ENCODE measurements around the gene SH3GL1. TPM values are rescaled to one million over a fixed set of nuclear protein-coding genes. Genes with fewer than 3 reads are reported as not detected.

Gene SH3GL1
- total RNA-seq, 4 donors from 2014 or later = 49.4 to 77.2 (median 59.5) TPM

DNA sequence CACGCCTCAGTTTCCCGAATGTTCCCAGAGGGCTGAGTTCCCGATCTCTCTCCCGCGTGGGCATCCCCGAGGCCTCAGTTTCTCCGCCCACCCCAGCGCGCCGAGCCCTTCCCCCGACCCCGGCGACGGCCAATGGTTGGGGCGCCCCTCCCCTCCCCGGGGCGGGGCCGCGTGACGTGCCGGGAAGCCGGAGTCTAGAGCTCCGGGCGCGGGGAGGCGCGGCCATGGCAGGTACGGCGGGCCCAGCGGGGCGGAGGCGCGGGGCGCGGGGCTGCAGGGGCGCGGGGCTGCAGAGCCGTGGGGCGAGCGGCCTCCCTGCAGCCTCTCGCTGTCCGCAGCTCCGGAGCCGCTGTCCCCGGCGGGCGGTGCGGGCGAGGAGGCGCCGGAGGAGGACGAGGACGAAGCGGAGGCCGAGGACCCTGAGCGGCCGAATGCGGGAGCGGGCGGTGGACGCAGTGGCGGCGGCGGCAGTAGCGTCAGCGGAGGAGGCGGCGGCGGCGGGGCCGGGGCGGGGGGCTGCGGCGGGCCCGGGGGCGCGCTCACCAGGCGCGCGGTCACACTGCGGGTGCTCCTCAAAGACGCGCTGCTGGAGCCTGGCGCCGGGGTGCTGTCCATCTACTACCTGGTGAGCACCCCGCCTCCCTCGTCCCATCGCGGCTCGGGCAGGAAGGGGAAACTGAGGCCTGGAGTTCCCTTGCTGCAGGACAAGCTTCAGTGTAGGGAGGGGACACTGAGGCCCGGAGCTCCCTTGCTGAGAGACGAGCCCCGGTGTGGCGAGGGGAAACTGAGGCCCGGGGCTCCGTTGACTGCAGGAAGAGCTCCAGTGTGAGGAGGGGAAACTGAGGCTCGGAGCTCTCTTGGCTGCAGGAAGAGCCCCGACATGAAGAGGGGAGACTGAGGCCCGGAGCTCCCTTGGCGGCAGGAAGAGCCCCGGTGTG, 56.7 kb downstream of the SH3GL1 start, which contains the start of gene MPND:
MPND (plus strand) TSS at position 193 of the 938 bp plus-strand sequence; CDS start at position 225, 32 bp downstream.
- WGBS = 27% methylated on average over 15 of the region's 101 CpGs
- peak within 1 kb of the TSS; percentile 95 to 97 (median 96) for H3K27ac ChIP-seq (replicated peaks in 1 of 4)
- TF ChIP-seq EP300 (IDR thresholded peaks at IDR 0.05) (no peak), POLR2A (IDR thresholded peaks at IDR 0.05; ENCODE audit: low read depth) (no peak), POLR2AphosphoS5 (IDR thresholded peaks at IDR 0.05) (peak; percentile 64 to 76)
- TF ChIP-seq, protein P1, sequence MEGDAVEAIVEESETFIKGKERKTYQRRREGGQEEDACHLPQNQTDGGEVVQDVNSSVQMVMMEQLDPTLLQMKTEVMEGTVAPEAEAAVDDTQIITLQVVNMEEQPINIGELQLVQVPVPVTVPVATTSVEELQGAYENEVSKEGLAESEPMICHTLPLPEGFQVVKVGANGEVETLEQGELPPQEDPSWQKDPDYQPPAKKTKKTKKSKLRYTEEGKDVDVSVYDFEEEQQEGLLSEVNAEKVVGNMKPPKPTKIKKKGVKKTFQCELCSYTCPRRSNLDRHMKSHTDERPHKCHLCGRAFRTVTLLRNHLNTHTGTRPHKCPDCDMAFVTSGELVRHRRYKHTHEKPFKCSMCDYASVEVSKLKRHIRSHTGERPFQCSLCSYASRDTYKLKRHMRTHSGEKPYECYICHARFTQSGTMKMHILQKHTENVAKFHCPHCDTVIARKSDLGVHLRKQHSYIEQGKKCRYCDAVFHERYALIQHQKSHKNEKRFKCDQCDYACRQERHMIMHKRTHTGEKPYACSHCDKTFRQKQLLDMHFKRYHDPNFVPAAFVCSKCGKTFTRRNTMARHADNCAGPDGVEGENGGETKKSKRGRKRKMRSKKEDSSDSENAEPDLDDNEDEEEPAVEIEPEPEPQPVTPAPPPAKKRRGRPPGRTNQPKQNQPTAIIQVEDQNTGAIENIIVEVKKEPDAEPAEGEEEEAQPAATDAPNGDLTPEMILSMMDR (IDR thresholded peaks at IDR 0.05) = no peak
- intact Hi-C loops (cut with DNase I) = loop anchor here (2.0 kb wide), 1 partner anchor 55 kb away; no protein-coding TSS in a partner anchor
- H3K9me3 ChIP-seq = no peaks in the 10 kb centered on the region
- peaks cover 0 to 21% (median 14%) of the 10 kb centered on the region in 4 donors for H3K36me3 ChIP-seq
- H3K4me1 ChIP-seq = peaks cover 16 to 31% (median 17%) of the 10 kb centered on the region in 4 donors
- peak; percentile 97 for DNase-seq (ENCODE audit: extremely low spot score)
- H3K4me3 ChIP-seq = peak within 1 kb of the TSS; percentile 81 to 99 (median 85)
- H3K27me3 ChIP-seq = no peaks in the 10 kb centered on the region

DNA sequence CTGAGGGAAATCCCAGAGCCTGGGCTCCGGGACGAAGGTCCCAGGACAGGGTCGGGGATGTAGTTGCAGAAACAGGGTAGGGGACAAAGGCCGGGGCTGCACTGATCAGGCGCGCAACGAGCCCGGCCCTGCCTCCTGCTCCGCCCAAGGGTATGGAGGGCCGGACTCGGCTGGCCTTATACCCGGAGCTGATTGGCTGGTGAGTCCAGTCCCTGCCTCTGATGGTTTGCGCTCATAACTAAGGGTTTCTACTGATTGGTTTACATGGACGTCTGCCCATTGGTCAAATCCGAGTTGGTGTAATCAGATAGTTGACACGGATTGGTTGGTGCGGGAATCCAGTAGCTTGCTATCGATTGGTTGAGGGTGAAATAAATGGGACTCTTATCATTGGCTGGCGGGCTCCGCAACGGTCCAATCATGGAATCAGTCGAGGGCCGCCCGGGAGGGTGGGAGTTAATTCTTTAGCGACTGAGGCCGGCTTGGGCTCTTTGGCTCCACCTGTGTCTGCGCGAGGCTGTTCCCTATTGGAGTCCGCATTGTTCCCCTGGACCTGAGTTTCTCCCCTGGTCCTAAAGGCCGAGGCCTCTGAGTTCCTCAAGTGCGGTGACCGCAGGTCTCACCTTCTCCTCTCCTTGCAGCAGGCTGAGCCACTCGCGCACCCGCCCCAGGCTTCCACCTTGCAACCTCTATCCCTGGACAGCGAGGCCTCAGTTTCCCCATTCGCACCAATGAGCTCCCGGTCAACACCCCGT, 57.6 kb downstream of the SH3GL1 start:
- Histone ChIP-seq H3K36me3 (peaks cover 0 to 18% (median 13%) of the 10 kb centered on the region in 4 donors), H3K27ac (replicated peaks in 1 of 4) (peak overlapping the region; percentile 95 to 97 (median 96)), H3K4me1 (peaks cover 19 to 39% (median 26%) of the 10 kb centered on the region in 4 donors), H3K27me3 (no peaks in the 10 kb centered on the region), H3K4me3 (peak overlapping the region; percentile 81 to 99 (median 85)), H3K9me3 (no peaks in the 10 kb centered on the region)
- intact Hi-C loops (cut with DNase I) = loop anchor here (2.0 kb wide), 1 partner anchor 56 kb away; no protein-coding TSS in a partner anchor
- peak; percentile 100 for DNase-seq (ENCODE audit: extremely low spot score)
- WGBS = 1% methylated on average over 20 of the region's 39 CpGs
- TF ChIP-seq, protein P1 (IDR thresholded peaks at IDR 0.05) = peak in 1 of 3 experiments; percentile 32
- TF ChIP-seq POLR2AphosphoS5 (IDR thresholded peaks at IDR 0.05) (peak; percentile 93 to 99), EP300 (IDR thresholded peaks at IDR 0.05) (no peak), POLR2A (IDR thresholded peaks at IDR 0.05; ENCODE audit: low read depth) (peak; percentile 77)

DNA sequence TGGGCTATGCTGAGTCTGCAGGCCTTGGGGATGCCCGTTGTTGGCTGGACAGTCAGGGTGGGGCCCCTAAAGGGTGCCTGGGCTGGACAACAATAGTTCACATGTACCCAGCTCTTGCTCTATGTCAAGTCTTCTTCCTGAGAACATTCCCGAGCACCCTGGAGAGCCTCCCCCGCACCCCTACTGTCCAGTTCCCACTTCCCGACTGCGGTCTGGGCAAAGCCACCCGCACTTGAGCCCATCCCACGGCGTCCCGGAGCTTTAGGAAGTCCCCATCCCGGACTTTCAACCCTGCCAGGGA, 58.1 kb downstream of the SH3GL1 start:
- intact Hi-C loops (cut with DNase I) = loop anchor here (2.0 kb wide), 1 partner anchor 57 kb away; no protein-coding TSS in a partner anchor
- H3K27me3 ChIP-seq = no peaks in the 10 kb centered on the region
- peak overlapping the region; percentile 93 to 97 (median 96) for H3K27ac ChIP-seq (replicated peaks in 1 of 4)
- no peak for TF ChIP-seq POLR2A (IDR thresholded peaks at IDR 0.05; ENCODE audit: low read depth)
- TF ChIP-seq POLR2AphosphoS5 (IDR thresholded peaks at IDR 0.05) = no peak
- TF ChIP-seq EP300 (IDR thresholded peaks at IDR 0.05) = no peak
- TF ChIP-seq, protein P1 (IDR thresholded peaks at IDR 0.05) = no peak
- peaks cover 21 to 41% (median 26%) of the 10 kb centered on the region in 4 donors for H3K4me1 ChIP-seq
- peak overlapping the region; percentile 81 to 99 (median 85) for H3K4me3 ChIP-seq
- 3% methylated on average over 2 of the region's 10 CpGs for WGBS
- peaks cover 0 to 14% (median 13%) of the 10 kb centered on the region in 4 donors for H3K36me3 ChIP-seq
- no peaks in the 10 kb centered on the region for H3K9me3 ChIP-seq
- no peak for DNase-seq (ENCODE audit: extremely low spot score)

DNA sequence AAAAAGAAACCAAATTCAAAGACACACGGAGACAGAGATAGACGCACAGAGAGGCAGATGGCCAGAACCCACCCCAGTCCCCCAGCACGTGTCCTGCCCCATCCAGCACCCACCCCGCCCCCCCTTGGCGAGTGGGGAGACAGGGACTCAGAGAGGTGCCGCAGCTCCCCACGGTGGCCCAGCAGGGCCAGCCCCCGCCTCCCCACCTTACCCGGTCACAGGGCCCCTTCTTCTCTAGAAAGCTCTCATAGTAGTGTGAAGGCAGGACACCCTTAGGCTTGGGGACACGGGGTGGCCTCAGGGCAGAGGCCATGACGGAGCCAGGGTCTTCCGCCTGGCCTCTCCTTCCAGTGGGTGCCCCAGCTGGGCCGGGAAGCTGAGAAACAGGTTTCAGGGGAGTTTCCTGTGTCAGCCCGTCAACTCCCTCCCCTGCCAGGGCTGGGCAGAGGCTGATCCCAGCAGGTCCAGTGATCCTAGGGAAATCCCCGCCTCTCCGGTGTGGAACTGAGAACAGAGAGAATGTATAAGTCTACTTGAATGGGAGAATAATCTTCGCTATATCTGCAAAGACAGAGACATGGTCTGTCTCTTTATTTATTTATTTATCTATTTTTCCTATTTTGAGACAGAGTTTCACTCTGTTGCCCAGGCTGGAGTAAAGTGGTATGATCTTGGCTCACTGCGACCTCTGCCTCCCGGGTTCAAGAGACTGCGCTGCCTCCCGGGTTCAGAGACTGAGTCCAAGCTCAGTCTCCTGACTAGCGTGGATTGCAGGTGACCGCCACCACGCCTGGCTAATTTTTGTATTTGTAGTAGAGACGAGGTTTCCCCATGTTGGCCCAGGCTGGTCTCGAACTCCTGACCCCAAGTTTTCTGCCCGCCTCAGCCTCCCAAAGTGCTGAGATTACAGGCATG, 61.6 kb downstream of the SH3GL1 start, which contains the start of gene STAP2:
STAP2 (minus strand) TSS at position 387 of the 915 bp plus-strand sequence; CDS start at position 313, 74 bp downstream.
- Histone ChIP-seq H3K27ac (replicated peaks in 1 of 4) (peak within 1 kb of the TSS; percentile 18 to 52 (median 43)), H3K27me3 (no peaks in the 10 kb centered on the region), H3K9me3 (no peaks in the 10 kb centered on the region), H3K4me1 (peaks cover 11 to 23% (median 18%) of the 10 kb centered on the region in 4 donors), H3K36me3 (no peaks in the 10 kb centered on the region), H3K4me3 (peak within 1 kb of the TSS; percentile 42 to 60 (median 50))
- 61% methylated on average over 20 of the region's 27 CpGs for WGBS
- intact Hi-C loops (cut with DNase I) = no loop called here
- TF ChIP-seq, protein P1 (IDR thresholded peaks at IDR 0.05) = no peak
- TF ChIP-seq POLR2AphosphoS5 (IDR thresholded peaks at IDR 0.05) (no peak), EP300 (IDR thresholded peaks at IDR 0.05) (no peak), POLR2A (IDR thresholded peaks at IDR 0.05; ENCODE audit: low read depth) (no peak)
- DNase-seq (ENCODE audit: extremely low spot score) = no peak
